Neural crest cell (in vitro differentiated cells): ENCODE measurements around the gene FGL2. TPM values are rescaled to one million over a fixed set of nuclear protein-coding genes. Genes with fewer than 3 reads are reported as not detected.

ENCODE experiments used
- DNase-seq: peaks from one replicate; pipeline ENCODE4 v3.0.0; 2021; ENCODE audit warnings: low read depth, mixed read lengths, low spot score
- H3K27ac Mint-ChIP-seq: one replicate; pipeline ENCODE4 v1.8.0; 2021; ENCODE audit warnings: mild to moderate bottlenecking, mixed read lengths; ENCODE audit not compliant: unreplicated experiment
- H3K27me3 Mint-ChIP-seq: 2 replicates; pipeline ENCODE4 v1.8.0; 2021; ENCODE audit warnings: low read depth, mild to moderate bottlenecking, mixed read lengths
- H3K36me3 Mint-ChIP-seq: 2 replicates; pipeline ENCODE4 v1.8.0; 2021; ENCODE audit warnings: low read depth, mild to moderate bottlenecking, mixed read lengths
- H3K4me1 Mint-ChIP-seq: 2 replicates; pipeline ENCODE4 v1.8.0; 2021; ENCODE audit warnings: mixed read lengths
- H3K4me3 Mint-ChIP-seq: one replicate; pipeline ENCODE4 v1.8.0; 2021; ENCODE audit warnings: mild to moderate bottlenecking, mixed read lengths
- H3K9me3 Mint-ChIP-seq: 2 replicates; pipeline ENCODE4 v1.8.0; 2021; ENCODE audit warnings: mixed read lengths
- CTCF ChIP-seq: fragments of 200-600 bp; sonication (generic); conservative IDR thresholded peaks from 2 replicates; pipeline ENCODE4 v1.5.0; 2021; ENCODE audit warnings: antibody characterized with exemption, mild to moderate bottlenecking
- total RNA-seq: library from RNA; stranded (reverse); gene quantifications from 2 replicates; pipeline ENCODE4 v1.2.1, GENCODE V29; 2021

The FGL2 gene
- total RNA-seq, 1 donor from 2014 or later: not detected

DNA sequence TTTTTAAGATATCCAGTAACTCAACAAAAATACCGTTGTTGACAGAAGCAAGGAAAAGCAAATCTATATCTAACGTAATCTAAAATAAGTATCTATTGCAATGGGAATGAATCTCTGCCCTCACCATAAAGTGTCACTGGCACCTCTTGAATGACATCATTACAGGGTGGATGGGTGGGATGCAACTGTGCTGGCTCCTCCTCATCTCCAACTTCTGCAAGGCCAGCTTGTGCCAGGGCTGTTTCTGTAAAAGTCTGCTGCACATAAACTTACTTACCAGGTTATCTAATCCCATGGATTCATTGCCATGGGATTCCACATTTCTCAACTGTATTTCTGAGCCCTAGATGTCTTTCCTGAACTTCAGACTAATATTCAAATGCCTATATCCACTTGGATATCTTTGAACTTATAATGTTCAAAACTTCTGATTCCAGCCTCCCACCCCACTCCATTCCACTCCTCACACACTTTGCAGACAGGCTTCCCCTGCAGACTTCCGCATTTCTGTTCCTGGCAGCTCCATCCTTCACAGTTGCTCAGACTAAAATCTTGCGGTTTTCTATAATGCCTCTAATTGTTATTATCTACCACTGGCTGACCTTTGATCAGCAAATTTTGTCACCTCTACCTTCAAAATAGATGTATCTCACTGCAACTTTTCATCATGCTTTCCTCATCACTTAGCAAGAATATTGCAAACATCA, 10.7 kb downstream of the FGL2 start:
- Mint-ChIP-seq H3K27ac (no peak overlapping the region), H3K4me3 (no peak overlapping the region), H3K27me3 (no peaks in the 10 kb centered on the region), H3K36me3 (no peaks in the 10 kb centered on the region), H3K4me1 (no peaks in the 10 kb centered on the region), H3K9me3 (no peaks in the 10 kb centered on the region)
- no peak for DNase-seq
- no peak for TF ChIP-seq CTCF

- no peaks in the 10 kb centered on the region for H3K4me1 Mint-ChIP-seq
- H3K9me3 Mint-ChIP-seq: no peaks in the 10 kb centered on the region
- no peak for DNase-seq
- H3K36me3 Mint-ChIP-seq: no peaks in the 10 kb centered on the region
- TF ChIP-seq CTCF: no peak
- no peak overlapping the region for H3K27ac Mint-ChIP-seq
- H3K27me3 Mint-ChIP-seq: no peaks in the 10 kb centered on the region
- H3K4me3 Mint-ChIP-seq: no peak overlapping the region
These were observed 13.8 kb downstream of the FGL2 start for GRCh38 chr7:77185866-77186265.

- Mint-ChIP-seq H3K27me3 (no peaks in the 10 kb centered on the region), H3K27ac (no peak overlapping the region), H3K4me3 (no peak overlapping the region), H3K36me3 (no peaks in the 10 kb centered on the region), H3K9me3 (no peaks in the 10 kb centered on the region), H3K4me1 (no peaks in the 10 kb centered on the region)
- no peak for TF ChIP-seq CTCF
- DNase-seq: no peak
These were observed 14.6 kb downstream of the FGL2 start for GRCh38 chr7:77184990-77185389.

DNA sequence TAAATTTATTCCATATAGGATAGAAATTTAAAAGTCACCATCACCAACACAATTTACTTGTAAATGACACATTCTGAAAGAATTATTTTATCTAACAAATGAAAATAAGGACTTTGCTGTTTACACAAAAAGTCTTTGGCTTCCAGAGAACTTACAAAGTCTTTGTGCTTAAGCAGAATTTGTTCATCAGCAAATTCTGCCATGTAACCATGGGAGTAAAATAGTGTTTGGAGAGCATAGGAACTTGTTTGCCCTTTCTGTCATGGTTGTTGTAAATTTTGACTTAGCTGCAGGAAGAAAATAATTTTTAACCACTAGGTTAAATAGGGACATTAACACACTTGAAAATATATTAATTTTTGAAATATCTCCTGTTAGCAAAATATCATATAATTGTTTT, 15.2 kb downstream of the FGL2 start:
- no peaks in the 10 kb centered on the region for H3K9me3 Mint-ChIP-seq
- H3K4me3 Mint-ChIP-seq: no peak overlapping the region
- no peak for DNase-seq
- no peak overlapping the region for H3K27ac Mint-ChIP-seq
- no peaks in the 10 kb centered on the region for H3K36me3 Mint-ChIP-seq
- no peaks in the 10 kb centered on the region for H3K27me3 Mint-ChIP-seq
- no peaks in the 10 kb centered on the region for H3K4me1 Mint-ChIP-seq
- TF ChIP-seq CTCF: no peak

- TF ChIP-seq CTCF: no peak
- H3K27me3 Mint-ChIP-seq: no peaks in the 10 kb centered on the region
These were observed 17.4 kb downstream of the FGL2 start for GRCh38 chr7:77182261-77182660.

More at GRCh38 chr7:77182261-77182660, 17.4 kb downstream of the FGL2 start:
- no peaks in the 10 kb centered on the region for H3K36me3 Mint-ChIP-seq
- DNase-seq: no peak
- no peak overlapping the region for H3K27ac Mint-ChIP-seq
- H3K4me3 Mint-ChIP-seq: no peak overlapping the region
- no peaks in the 10 kb centered on the region for H3K4me1 Mint-ChIP-seq
- H3K9me3 Mint-ChIP-seq: no peaks in the 10 kb centered on the region
